T-cell (primary cell): Measurements from ENCODE around the gene RAB11FIP3. TPM values are rescaled to one million over a fixed set of nuclear protein-coding genes. Genes with fewer than 3 reads are reported as not detected.

ENCODE experiments used
- ATAC-seq, 4 experiments: fragments of 200-7000 bp in 3 of 4; fragments of 150-1000 bp in 1 of 4; cut with Tn5 transposase; replicated peaks in 1 of 4; 1 replicate in 3 of 4; 2 replicates in 1 of 4; pipeline ENCODE4 v1.10.0; 2021; ENCODE audit warnings: moderate library complexity in 3 of 4, mild to moderate bottlenecking in 2 of 4, moderate number of reproducible peaks in 1 of 4
- CTCF ChIA-PET, 2 donors: fragments of 300-600 bp; sonication (Branson Sonifier 250); formaldehyde crosslinking; loops; one replicate each; lab custom pipeline; 2022; ENCODE audit warnings: antibody characterized with exemption in 2 of 2; lab: Charles Lee
- POLR2A ChIA-PET, 2 donors: fragments of 300-600 bp; sonication (Branson Sonifier 250); formaldehyde crosslinking; loops; one replicate each; lab custom pipeline; 2022; ENCODE audit warnings: antibody characterized with exemption in 2 of 2; lab: Charles Lee
- DNase-seq, 35 experiments: peaks; one replicate each; pipeline versions ENCODE4 v3.0.0 to v3.0.0-alpha.2; 2013 to 2023
- H3K27ac ChIP-seq: one replicate; pipeline ENCODE4 v1.5.1; 2013; ENCODE audit warnings: low read length
- H3K27me3 ChIP-seq, 2 experiments: replicated peaks in 1 of 2; 1 replicate in 1 of 2; 2 replicates in 1 of 2; pipeline versions ENCODE4 v1.6.1 to v1.7.0; 2013; ENCODE audit warnings: low read length in 1 of 2, mixed read lengths in 1 of 2; ENCODE audit not compliant: control insufficient read depth in 2 of 2, insufficient read depth in 2 of 2; ENCODE audit errors: extremely low read depth in 1 of 2
- H3K36me3 ChIP-seq, 2 donors: 1 replicate in 1 of 2; 2 replicates in 1 of 2; pipeline versions ENCODE4 v1.6.1 to v1.7.0; 2013; ENCODE audit warnings: low read length in 1 of 2; ENCODE audit not compliant: control insufficient read depth in 2 of 2, insufficient read depth in 1 of 2; ENCODE audit errors: extremely low read depth in 1 of 2
- H3K4me1 ChIP-seq, 2 experiments: 1 replicate in 1 of 2; 2 replicates in 1 of 2; pipeline versions ENCODE4 v1.6.1 to v1.7.0; 2013; ENCODE audit warnings: low read length in 2 of 2, mixed read lengths in 1 of 2; ENCODE audit not compliant: insufficient read depth in 2 of 2, control insufficient read depth in 1 of 2; ENCODE audit errors: extremely low read depth in 1 of 2
- H3K4me3 ChIP-seq, 2 donors: 1 replicate in 1 of 2; 2 replicates in 1 of 2; pipeline versions ENCODE4 v1.5.1 to v1.7.0; 2013; ENCODE audit warnings: mild to moderate bottlenecking in 2 of 2, low read length in 1 of 2, moderate library complexity in 1 of 2; ENCODE audit not compliant: control insufficient read depth in 1 of 2; ENCODE audit errors: extremely low read depth in 1 of 2
- H3K9me3 ChIP-seq: 2 replicates; pipeline ENCODE4 v1.7.0; 2013
- H3K27ac Mint-ChIP-seq, 2 donors: one replicate each; pipeline ENCODE4 v1.8.0; 2020 to 2021; ENCODE audit warnings: mild to moderate bottlenecking in 2 of 2, mixed read lengths in 2 of 2
- H3K27me3 Mint-ChIP-seq, 2 donors: one replicate each; pipeline ENCODE4 v1.8.0; 2021 to 2022; ENCODE audit warnings: mixed read lengths in 2 of 2
- H3K36me3 Mint-ChIP-seq: one replicate; pipeline ENCODE4 v1.8.0; 2021; ENCODE audit warnings: mixed read lengths
- H3K4me1 Mint-ChIP-seq, 3 donors: one replicate each; pipeline ENCODE4 v1.8.0; 2020 to 2022; ENCODE audit warnings: mixed read lengths in 3 of 3, mild to moderate bottlenecking in 1 of 3
- H3K4me3 Mint-ChIP-seq, 3 donors: one replicate each; pipeline ENCODE4 v1.8.0; 2020 to 2022; ENCODE audit warnings: mild to moderate bottlenecking in 3 of 3, mixed read lengths in 3 of 3, moderate library complexity in 3 of 3
- H3K9me3 Mint-ChIP-seq, 3 donors: one replicate each; pipeline ENCODE4 v1.8.0; 2020 to 2022; ENCODE audit warnings: mixed read lengths in 3 of 3
- WGBS: methylation state at CpG from one replicate; pipeline ENCODE4 v1.1.5; 2013; ENCODE audit warnings: missing lambda C conversion rate; ENCODE audit not compliant: insufficient coverage; 5-methylcytosine and 5-hydroxymethylcytosine counted together
- total RNA-seq, 35 experiments: library from RNA in 6 of 35; stranded (reverse) in 6 of 35; fragments of 120-200 nt in 1 of 35; gene quantifications; one replicate each; pipeline versions ENCODE4 v1.2.1 to v1.2.4 and lab custom pipeline; 2013 to 2026

The RAB11FIP3 gene
- total RNA-seq, 5 donors from 2014 or later (not counting 1 experiment from before 2014, with no cell fraction given): 36.9 to 49.0 (median 44.1) TPM

- Histone ChIP-seq H3K27ac (no peak overlapping the region), H3K4me3 (no peak overlapping the region), H3K27me3 (peaks cover 0 to 29% of the 10 kb centered on the region in 2 experiments), H3K9me3 (no peaks in the 10 kb centered on the region), H3K4me1 (peaks cover 0 to 4% of the 10 kb centered on the region in 2 experiments), H3K36me3 (peaks cover 10 to 12% of the 10 kb centered on the region in 2 donors)
- 90% methylated on average over 41 of the region's 54 CpGs for WGBS
- no peaks in the 10 kb centered on the region for H3K9me3 Mint-ChIP-seq
- ChIA-PET CTCF (no interaction called here), POLR2A (no interaction called here)
- peaks cover 0 to 10% of the 10 kb centered on the region in 2 donors for H3K27me3 Mint-ChIP-seq
- DNase-seq (peak in 1 of 35 experiments; percentile 19), ATAC-seq (no peak)
- no peak overlapping the region for H3K4me3 Mint-ChIP-seq
- no peak overlapping the region for H3K27ac Mint-ChIP-seq
- H3K36me3 Mint-ChIP-seq: peaks cover 3% of the 10 kb centered on the region
- H3K4me1 Mint-ChIP-seq: no peaks in the 10 kb centered on the region
Measured at GRCh38 chr16:554640-555365, 129.4 kb downstream of the RAB11FIP3 start.

DNA sequence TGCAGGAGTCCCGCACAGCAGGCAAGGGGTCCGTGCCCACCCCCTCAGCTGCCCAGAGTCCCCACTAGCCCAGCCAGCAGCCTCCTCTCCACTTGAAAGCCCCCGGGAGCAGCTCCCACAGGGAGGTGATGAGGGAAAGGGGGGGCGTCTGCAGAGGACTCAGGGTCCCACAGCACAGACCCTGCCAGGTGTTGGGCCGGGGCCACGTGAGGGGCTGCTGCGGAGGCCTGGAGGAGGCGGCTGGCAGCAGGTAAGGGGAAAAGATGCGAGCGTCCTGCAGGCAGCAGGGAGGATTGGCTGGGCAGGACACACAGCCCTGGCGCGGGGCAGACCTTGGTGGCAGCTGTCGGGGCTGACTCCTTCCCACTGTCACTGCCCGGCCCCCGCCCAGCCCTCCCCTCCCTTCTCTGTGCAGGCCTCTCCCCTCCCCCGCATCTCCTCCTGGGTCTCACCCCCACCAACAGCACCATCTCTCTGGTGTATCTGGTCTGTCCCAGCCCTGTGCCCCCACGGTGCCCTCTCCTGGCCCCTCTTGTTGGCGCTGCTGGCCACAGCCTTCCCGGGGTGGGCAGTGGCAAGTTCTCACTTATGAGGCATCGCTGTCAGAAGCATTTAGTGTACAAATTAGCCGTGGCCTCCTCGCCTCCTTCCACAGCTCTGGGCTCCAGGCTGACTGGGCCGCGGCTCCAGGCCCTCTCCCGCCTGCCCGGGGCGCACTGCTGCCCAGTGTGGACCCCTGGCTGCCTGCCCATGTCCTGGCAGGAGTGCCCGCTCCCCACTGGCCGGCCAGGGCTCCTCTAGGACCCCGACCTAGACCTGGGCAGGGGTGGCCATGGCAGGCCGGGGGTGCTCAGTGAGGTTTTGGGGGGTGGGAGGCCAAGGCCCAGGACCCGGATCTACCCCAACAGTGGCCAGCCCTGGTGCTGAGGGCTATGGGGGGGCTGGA is 130.4 kb downstream of the RAB11FIP3 start:
- Histone ChIP-seq H3K27ac (no peak overlapping the region), H3K9me3 (no peaks in the 10 kb centered on the region), H3K4me1 (peaks cover 0 to 4% of the 10 kb centered on the region in 2 experiments), H3K4me3 (no peak overlapping the region), H3K27me3 (peaks cover 0 to 30% of the 10 kb centered on the region in 2 experiments), H3K36me3 (peaks cover 10 to 12% of the 10 kb centered on the region in 2 donors)
- POLR2A ChIA-PET: no interaction called here
- 92% methylated on average over 23 of the region's 32 CpGs for WGBS
- Mint-ChIP-seq H3K36me3 (peaks cover 3% of the 10 kb centered on the region), H3K4me3 (no peak overlapping the region), H3K9me3 (no peaks in the 10 kb centered on the region), H3K4me1 (no peaks in the 10 kb centered on the region), H3K27ac (no peak overlapping the region), H3K27me3 (peaks cover 0 to 10% of the 10 kb centered on the region in 2 donors)
- CTCF ChIA-PET: no interaction called here
- no peak for DNase-seq
- no peak for ATAC-seq

GRCh38 chr16:556474-557173 is 131.2 kb downstream of the RAB11FIP3 start:
- H3K27ac Mint-ChIP-seq: no peak overlapping the region

GRCh38 chr16:557463-558297 is 132.2 kb downstream of the RAB11FIP3 start:
- Mint-ChIP-seq H3K4me3 (no peak overlapping the region), H3K27ac (no peak overlapping the region), H3K4me1 (peaks cover 0 to 2% (median 0%) of the 10 kb centered on the region in 3 donors), H3K27me3 (peaks cover 0 to 16% of the 10 kb centered on the region in 2 donors), H3K9me3 (no peaks in the 10 kb centered on the region), H3K36me3 (peaks cover 3% of the 10 kb centered on the region)
- H3K27ac ChIP-seq: no peak overlapping the region
- peaks cover 0 to 4% of the 10 kb centered on the region in 2 experiments for H3K4me1 ChIP-seq
- peaks cover 0 to 41% of the 10 kb centered on the region in 2 experiments for H3K27me3 ChIP-seq
- 86% methylated on average over 18 of the region's 23 CpGs for WGBS
- no peaks in the 10 kb centered on the region for H3K9me3 ChIP-seq
- CTCF ChIA-PET: no interaction called here
- DNase-seq (no peak), ATAC-seq (no peak)
- H3K36me3 ChIP-seq: no peaks in the 10 kb centered on the region
- POLR2A ChIA-PET: no interaction called here
- H3K4me3 ChIP-seq: no peak overlapping the region

More at GRCh38 chr16:556474-557173, 131.2 kb downstream of the RAB11FIP3 start:
- Mint-ChIP-seq H3K9me3 (no peaks in the 10 kb centered on the region), H3K4me3 (no peak overlapping the region), H3K4me1 (no peaks in the 10 kb centered on the region), H3K27me3 (peaks cover 0 to 10% of the 10 kb centered on the region in 2 donors), H3K36me3 (peaks cover 3% of the 10 kb centered on the region)
- H3K4me3 ChIP-seq: no peak overlapping the region
- peaks cover 0 to 38% of the 10 kb centered on the region in 2 experiments for H3K27me3 ChIP-seq
- peaks cover 0 to 4% of the 10 kb centered on the region in 2 experiments for H3K4me1 ChIP-seq
- DNase-seq (no peak), ATAC-seq (no peak)
- POLR2A ChIA-PET: no interaction called here
- peaks cover 7% of the 10 kb centered on the region in 2 donors for H3K36me3 ChIP-seq
- no peak overlapping the region for H3K27ac ChIP-seq
- WGBS: 91% methylated on average over 26 of the region's 32 CpGs
- CTCF ChIA-PET: no interaction called here
- H3K9me3 ChIP-seq: no peaks in the 10 kb centered on the region

GRCh38 chr16:558298-559020 is 133.0 kb downstream of the RAB11FIP3 start:
- H3K9me3 ChIP-seq: no peaks in the 10 kb centered on the region
- Mint-ChIP-seq H3K27me3 (peaks cover 0 to 16% of the 10 kb centered on the region in 2 donors), H3K27ac (no peak overlapping the region), H3K4me1 (peaks cover 0 to 2% (median 0%) of the 10 kb centered on the region in 3 donors), H3K36me3 (peaks cover 3% of the 10 kb centered on the region), H3K4me3 (no peak overlapping the region), H3K9me3 (no peaks in the 10 kb centered on the region)
- H3K27ac ChIP-seq: no peak overlapping the region
- H3K4me1 ChIP-seq: peaks cover 0 to 4% of the 10 kb centered on the region in 2 experiments
- ChIA-PET POLR2A (no interaction called here), CTCF (no interaction called here)
- no peak for DNase-seq
- no peak for ATAC-seq
- no peaks in the 10 kb centered on the region for H3K36me3 ChIP-seq
- 65% methylated on average over 16 of the region's 22 CpGs for WGBS
- peaks cover 0 to 41% of the 10 kb centered on the region in 2 experiments for H3K27me3 ChIP-seq
- no peak overlapping the region for H3K4me3 ChIP-seq
